Hepatocyte (in vitro differentiated cells): ENCODE results near the gene PSAPL1.

Source experiments
- EZH2phosphoT487 ChIP-seq: fragments of 200-600 bp; sonication (generic); IDR thresholded peaks from one replicate; pipeline ENCODE4 v1.6.1; 2018; ENCODE audit warnings: antibody characterized with exemption, mild to moderate bottlenecking, low read depth, moderate library complexity; ENCODE audit not compliant: unreplicated experiment, severe bottlenecking
- TF ChIP-seq, protein P1 (sequence below): fragments of 200-600 bp; sonication (generic); IDR thresholded peaks from 2 replicates; pipeline ENCODE4 v1.5.1; 2016; ENCODE audit warnings: antibody characterized with exemption, mild to moderate bottlenecking; ENCODE audit not compliant: poor library complexity

DNA sequence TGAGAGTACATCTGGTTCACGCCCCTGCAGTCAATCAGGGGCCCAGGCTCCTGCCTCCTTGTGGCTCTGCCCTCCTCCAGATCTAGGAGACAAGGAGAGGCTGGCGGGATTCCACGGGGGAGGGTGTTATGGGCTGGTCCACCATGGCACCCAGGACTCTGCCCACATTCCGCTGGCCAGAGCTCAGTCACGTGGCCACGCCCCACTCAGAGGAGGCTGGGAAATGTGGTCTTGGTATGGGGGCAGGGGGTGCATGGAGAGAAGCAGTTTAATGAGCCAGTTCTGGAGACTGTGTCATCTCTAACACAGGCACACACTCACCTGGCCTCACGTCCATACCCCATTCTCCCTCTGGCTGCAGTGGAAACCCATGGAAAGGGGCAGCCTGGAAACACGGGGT is 31.5 kb upstream of the PSAPL1 start:
- TF ChIP-seq, protein P1, sequence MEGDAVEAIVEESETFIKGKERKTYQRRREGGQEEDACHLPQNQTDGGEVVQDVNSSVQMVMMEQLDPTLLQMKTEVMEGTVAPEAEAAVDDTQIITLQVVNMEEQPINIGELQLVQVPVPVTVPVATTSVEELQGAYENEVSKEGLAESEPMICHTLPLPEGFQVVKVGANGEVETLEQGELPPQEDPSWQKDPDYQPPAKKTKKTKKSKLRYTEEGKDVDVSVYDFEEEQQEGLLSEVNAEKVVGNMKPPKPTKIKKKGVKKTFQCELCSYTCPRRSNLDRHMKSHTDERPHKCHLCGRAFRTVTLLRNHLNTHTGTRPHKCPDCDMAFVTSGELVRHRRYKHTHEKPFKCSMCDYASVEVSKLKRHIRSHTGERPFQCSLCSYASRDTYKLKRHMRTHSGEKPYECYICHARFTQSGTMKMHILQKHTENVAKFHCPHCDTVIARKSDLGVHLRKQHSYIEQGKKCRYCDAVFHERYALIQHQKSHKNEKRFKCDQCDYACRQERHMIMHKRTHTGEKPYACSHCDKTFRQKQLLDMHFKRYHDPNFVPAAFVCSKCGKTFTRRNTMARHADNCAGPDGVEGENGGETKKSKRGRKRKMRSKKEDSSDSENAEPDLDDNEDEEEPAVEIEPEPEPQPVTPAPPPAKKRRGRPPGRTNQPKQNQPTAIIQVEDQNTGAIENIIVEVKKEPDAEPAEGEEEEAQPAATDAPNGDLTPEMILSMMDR, result no peak
- no peak for TF ChIP-seq EZH2phosphoT487
